Activated T-helper 1 cell treated with anti-CD3 and anti-CD28 coated beads, Interleukin-12 subunit alpha, Interleukin-12 subunit beta, Interleukin-2, Interleukin-4 antibody, amounts not matched to agents 30 ng/mL and 10 ng/mL and 1 ng/mL, durations not matched to agents 14 hours and 24 hours and 36 hours (primary cell): Measurements from ENCODE around the gene FBXW9. TPM values are rescaled to one million over a fixed set of nuclear protein-coding genes. Genes with fewer than 3 reads are reported as not detected.
A peak's percentile ranks its signal among the peaks of the same experiment; 100 is the strongest.
"Not testable (repeated sequence)": the region's sequence is repeated elsewhere in the genome, so short reads cannot be mapped to it uniquely, and the experiment has no call there.

Source experiments
- DNase-seq: peaks from one replicate; pipeline ENCODE4 v3.0.0; 2021; ENCODE audit warnings: low spot score
- H3K27ac Mint-ChIP-seq: one replicate; pipeline ENCODE4 v1.8.0; 2021; ENCODE audit warnings: mild to moderate bottlenecking, mixed read lengths
- H3K27me3 Mint-ChIP-seq: one replicate; pipeline ENCODE4 v1.8.0; 2022; ENCODE audit warnings: mild to moderate bottlenecking, moderate library complexity, mixed read lengths; ENCODE audit not compliant: insufficient read depth
- H3K36me3 Mint-ChIP-seq: one replicate; pipeline ENCODE4 v1.8.0; 2021; ENCODE audit warnings: low read depth, mixed read lengths
- H3K4me1 Mint-ChIP-seq: one replicate; pipeline ENCODE4 v1.8.0; 2021; ENCODE audit warnings: low read depth, mixed read lengths
- H3K4me3 Mint-ChIP-seq: one replicate; pipeline ENCODE4 v1.8.0; 2021; ENCODE audit warnings: mild to moderate bottlenecking, moderate library complexity, mixed read lengths
- H3K9me3 Mint-ChIP-seq: one replicate; pipeline ENCODE4 v1.8.0; 2021; ENCODE audit warnings: mixed read lengths
- intact Hi-C: fragments of 100-400 bp; cut with micrococcal nuclease; formaldehyde crosslinking; loops from one replicate; pipeline ENCODE4 v1.15.1; 2024
- total RNA-seq: library from RNA; stranded (reverse); gene quantifications from 2 replicates; pipeline ENCODE4 v1.2.3, GENCODE V29; 2022

FBXW9 gene
- 11.8 and 12.2 TPM in 2 replicates for total RNA-seq

DNA sequence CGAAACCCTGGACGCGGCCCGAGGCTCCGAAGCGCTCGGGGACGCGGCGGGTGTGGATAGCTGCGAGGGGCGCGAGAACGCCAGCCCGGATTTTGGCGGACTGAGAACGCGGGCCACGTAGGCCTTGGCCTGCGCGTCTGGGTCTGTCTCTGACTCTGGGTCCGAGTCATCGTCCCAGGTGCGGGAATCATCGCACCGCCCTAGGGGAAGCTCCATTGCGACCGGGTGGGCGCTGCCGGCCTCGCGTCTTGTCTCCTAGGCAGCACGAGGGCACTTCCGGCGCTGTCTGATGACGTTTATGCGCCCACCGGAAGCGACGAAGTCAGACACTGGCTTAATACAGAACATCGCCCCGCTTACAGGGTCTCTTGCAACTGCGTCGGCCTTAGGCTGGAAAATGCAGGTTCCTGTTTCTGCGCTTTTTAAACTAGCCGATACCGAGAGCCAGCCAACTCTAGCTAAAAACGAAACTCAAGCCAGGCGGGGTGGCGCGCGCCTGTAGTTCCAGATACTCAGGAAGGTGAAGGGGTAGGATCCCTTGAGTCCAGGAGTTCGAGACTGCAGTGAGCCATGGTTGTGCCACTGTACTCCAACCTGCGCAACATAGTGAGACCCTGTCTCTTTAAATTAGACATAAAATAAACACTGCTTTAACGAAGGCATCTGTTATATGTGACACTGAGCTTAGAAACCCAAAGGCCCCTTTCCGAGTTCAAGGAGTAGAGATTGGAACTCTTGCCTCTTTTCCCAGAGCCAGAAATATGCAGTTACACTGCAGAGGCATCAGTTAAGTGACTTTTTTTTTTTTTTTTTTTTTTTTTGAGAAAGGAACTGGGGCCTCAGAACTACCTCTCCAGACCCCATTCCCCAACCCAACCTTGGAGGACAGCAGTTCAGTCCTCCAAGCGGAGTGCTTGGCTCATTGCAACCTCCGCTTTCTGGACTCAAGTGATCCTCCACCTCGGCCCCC lies at the start of gene FBXW9:
Gene FBXW9 (minus strand): TSS at position 266 of the 970 bp plus-strand sequence. CDS start 50 bp downstream, at position 216.
- DNase-seq, result peak; percentile 94
- peak within 1 kb of the TSS; percentile 93 for H3K27ac Mint-ChIP-seq
- no peaks in the 10 kb centered on the region for H3K9me3 Mint-ChIP-seq
- H3K4me1 Mint-ChIP-seq, result peaks cover 11% of the 10 kb centered on the region
- no peaks in the 10 kb centered on the region for H3K27me3 Mint-ChIP-seq
- peaks cover 19% of the 10 kb centered on the region for H3K36me3 Mint-ChIP-seq
- H3K4me3 Mint-ChIP-seq, result peak within 1 kb of the TSS; percentile 89
- intact Hi-C loops, result loop anchor here (1.0 kb wide), 7 partner anchors 15 to 1191 kb away; partner anchors contain the start of genes DHPS, GET3, RNASEH2A and ZNF653

DNA sequence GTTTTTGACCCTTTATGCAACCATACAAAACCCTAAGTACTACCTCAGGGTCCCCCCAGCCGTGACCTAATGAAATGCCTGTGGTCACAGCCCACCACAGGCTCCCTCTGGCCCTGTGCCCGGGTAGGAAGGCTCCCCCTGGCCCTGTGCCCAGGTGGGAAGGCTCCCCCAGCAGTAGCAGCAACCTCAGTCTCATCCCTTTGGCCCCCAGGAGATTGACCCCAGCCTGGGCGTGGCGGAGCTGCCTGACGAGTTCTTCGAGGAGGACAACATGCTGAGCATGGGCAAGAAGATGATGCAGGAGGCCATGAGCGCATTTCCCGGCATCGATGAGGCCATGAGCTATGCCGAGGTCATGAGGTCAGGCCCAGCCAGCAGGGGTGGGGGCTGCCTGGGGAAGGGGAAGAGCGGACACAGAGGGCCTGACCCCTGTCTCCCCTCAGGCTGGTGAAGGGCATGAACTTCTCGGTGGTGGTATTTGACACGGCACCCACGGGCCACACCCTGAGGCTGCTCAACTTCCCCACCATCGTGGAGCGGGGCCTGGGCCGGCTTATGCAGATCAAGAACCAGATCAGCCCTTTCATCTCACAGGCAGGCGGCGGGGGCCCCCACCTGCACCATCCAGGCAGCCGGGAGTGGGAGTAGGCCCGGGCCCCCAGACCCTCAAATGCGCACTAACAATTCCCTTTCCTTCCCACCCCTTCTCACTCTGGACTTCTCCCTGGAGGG lies 48.9 kb upstream of the FBXW9 start:
- Mint-ChIP-seq H3K27me3 (no peaks in the 10 kb centered on the region), H3K9me3 (peaks cover 6% of the 10 kb centered on the region), H3K4me1 (no peaks in the 10 kb centered on the region), H3K27ac (no peak overlapping the region), H3K4me3 (no peak overlapping the region), H3K36me3 (peaks cover 29% of the 10 kb centered on the region)
- intact Hi-C loops, result no loop called here
- no peak for DNase-seq

DNA sequence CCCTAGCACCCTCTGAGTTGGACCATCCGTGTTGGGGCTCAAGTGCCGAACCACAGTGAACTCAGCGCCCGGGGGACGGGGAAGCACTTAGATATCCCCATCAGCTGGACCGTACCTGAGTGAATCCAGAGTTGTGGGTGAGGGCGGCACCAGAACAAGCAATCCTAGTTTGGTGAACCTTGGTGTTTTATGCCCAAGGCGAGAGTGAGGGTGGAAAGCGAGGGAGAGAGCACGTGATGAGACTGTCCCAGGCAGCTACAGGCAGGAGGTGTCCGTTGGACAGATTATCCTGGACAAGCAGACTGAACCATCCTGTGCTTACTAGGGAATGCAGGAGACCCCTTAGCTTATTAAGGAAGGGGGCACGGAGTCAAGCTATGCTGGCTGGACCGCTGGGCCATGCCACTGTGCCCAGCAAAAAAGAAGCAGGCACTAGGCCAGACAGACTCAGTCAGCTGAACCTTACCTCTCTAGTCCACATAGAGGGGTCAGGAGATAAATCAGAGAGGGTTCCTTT lies 41.5 kb upstream of the FBXW9 start:
- H3K4me3 Mint-ChIP-seq, result peak overlapping the region; percentile 99
- H3K4me1 Mint-ChIP-seq, result peaks cover 23% of the 10 kb centered on the region
- peaks cover 17% of the 10 kb centered on the region for H3K36me3 Mint-ChIP-seq
- intact Hi-C loops, result loop anchor here (1.0 to 10.0 kb wide), 9 partner anchors 16 to 1643 kb away; partner anchors contain the start of genes CALR, DHPS, FBXW9 and GCDH
- H3K27ac Mint-ChIP-seq, result peak overlapping the region; percentile 29
- no peaks in the 10 kb centered on the region for H3K27me3 Mint-ChIP-seq
- no peaks in the 10 kb centered on the region for H3K9me3 Mint-ChIP-seq
- DNase-seq, result no peak

DNA sequence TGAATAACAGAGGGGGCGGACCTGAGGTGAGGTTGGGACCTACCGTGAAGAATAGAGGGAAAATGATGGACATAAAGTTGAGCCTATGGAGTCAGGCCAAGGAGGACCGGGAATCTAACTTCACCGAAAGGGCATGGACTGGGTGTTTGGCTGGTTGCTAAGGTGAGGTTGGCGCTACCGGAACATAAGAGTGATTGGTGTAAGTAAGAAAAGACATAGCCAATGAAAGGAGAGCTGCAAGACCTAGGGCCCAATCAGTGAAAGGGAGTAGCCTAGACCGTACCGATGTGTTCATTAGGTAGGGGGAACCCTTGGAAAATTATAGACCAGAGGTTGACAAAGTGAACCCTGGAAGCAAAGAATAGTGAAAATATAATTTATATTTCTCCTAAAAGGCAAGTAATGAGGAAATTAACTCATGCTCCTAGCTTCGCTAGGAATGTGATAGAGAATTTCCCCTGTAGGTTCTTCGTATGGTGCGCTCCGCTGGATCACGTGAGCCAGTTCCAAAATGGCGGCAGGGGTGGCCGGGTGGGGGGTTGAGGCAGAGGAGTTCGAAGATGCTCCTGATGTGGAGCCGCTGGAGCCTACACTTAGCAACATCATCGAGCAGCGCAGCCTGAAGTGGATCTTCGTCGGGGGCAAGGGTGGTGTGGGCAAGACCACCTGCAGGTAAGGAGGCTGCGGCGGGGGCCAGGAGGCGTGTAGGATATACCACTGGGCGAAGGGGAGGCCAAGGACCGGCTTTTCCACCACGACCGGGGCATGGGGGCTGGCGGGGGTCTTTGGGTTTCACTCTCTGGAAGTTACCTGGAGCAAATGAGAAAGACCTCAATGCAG lies 40.8 kb upstream of the FBXW9 start, which contains the start of gene GET3:
Gene GET3 (plus strand): TSS at position 503 of the 840 bp plus-strand sequence. CDS start 9 bp downstream, at position 512.
- Mint-ChIP-seq H3K27me3 (no peaks in the 10 kb centered on the region), H3K36me3 (peaks cover 18% of the 10 kb centered on the region), H3K9me3 (no peaks in the 10 kb centered on the region), H3K4me3 (peak within 1 kb of the TSS; percentile 99), H3K27ac (peak within 1 kb of the TSS; percentile 83), H3K4me1 (peaks cover 28% of the 10 kb centered on the region)
- intact Hi-C loops, result loop anchor here (1.0 to 10.0 kb wide), 9 partner anchors 15 to 1642 kb away; partner anchors contain the start of genes CALR, DHPS, FBXW9 and GCDH
- DNase-seq, result peak; percentile 75

DNA sequence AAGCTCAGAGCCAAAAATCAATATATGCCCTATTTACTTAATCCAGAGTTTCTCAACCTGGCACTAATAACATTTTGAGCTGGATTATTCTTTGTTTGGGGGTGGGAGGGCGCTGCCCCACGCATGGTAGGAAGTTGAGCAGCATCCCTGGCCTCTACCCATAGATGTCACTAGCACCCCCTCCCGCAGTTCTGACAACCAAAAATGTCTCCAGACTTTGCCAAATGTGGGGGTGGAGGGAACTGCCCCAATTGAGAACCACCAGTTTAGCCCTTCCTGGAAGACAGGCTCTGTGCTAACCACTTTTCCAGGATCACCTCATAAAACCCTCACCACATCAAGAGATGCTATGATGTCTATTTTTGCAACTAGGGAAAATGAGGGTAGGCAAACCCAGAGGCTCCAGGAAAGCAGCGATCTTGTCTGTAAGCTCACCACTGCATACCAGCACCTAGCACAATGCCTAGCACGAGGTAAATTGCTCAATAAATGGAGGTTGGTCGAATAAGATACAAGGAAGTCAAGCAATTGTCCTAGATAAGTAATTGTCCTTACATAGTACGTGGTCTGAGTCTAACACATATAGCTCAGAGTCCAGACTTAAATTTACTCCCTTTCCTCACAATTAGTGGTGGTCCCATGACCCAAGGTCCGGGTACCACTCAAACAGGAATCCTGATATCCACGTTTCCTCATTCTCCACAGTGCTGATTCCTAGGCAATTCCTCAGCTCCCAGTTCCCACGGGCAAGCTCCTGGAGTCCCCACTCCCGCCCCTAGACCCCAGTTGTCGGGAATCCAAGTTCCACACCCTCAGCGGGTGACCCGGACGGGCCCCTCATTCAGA lies 37.2 kb upstream of the FBXW9 start:
- Mint-ChIP-seq H3K4me1 (peaks cover 38% of the 10 kb centered on the region), H3K9me3 (no peaks in the 10 kb centered on the region), H3K27ac (peak overlapping the region; percentile 98), H3K36me3 (peaks cover 28% of the 10 kb centered on the region), H3K27me3 (no peaks in the 10 kb centered on the region), H3K4me3 (peak overlapping the region; percentile 99)
- DNase-seq, result peak; percentile 52
- intact Hi-C loops, result loop anchor here (1.0 to 10.0 kb wide), 7 partner anchors 10 to 1639 kb away; partner anchors contain the start of genes FARSA, FBXW9, NACC1 and TNPO2

DNA sequence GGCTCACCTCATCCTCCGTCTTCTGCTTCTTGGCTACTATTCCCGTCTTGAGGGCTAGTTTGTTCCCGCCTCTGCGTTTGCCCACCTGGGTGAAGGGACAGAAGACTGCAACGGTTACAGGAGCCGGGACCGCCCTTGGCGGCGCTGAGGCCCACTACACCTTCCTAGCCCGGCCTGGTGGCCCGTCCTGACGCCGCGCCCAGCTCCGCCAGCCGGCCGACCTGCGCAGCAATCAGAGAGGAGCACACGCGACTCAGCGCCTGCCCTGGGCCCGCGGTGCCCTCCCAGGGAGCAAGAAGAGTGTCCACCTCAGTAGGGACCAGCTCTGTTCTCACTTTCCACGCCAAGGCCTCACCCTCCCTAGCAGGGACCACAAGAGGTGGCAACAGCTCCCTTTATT lies 34.9 kb upstream of the FBXW9 start:
- Mint-ChIP-seq H3K27ac (no peak overlapping the region), H3K4me1 (peaks cover 33% of the 10 kb centered on the region), H3K36me3 (peaks cover 39% of the 10 kb centered on the region), H3K4me3 (no peak overlapping the region), H3K27me3 (no peaks in the 10 kb centered on the region), H3K9me3 (no peaks in the 10 kb centered on the region)
- intact Hi-C loops, result loop anchor here (10.0 kb wide), 2 partner anchors 383 to 1637 kb away; partner anchors contain the start of genes NACC1 and TRMT1
- DNase-seq, result no peak

DNA sequence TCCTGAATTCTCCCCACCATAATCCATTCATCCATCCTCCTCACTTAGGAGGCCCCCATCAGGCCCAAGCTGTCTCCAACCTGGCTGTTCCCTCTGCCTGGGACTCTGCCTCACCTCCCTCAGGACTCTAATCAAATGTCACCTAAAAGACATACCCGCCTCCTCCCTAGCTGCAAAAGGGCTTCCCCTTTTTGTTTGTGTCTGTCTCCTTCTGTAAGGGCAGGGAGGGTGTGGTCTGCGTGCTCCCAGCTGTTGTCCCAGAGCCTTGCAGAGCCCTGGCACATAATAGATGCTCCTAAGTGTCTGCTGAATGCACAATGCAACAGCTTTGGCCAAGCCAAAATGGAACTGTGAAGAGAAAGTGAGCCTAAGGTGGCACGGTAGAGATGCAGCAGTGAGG lies 33.6 kb upstream of the FBXW9 start:
- no peak for DNase-seq
- Mint-ChIP-seq H3K36me3 (peaks cover 39% of the 10 kb centered on the region), H3K4me1 (peaks cover 34% of the 10 kb centered on the region), H3K27ac (no peak overlapping the region), H3K4me3 (peak overlapping the region; percentile 25), H3K9me3 (no peaks in the 10 kb centered on the region), H3K27me3 (no peaks in the 10 kb centered on the region)
- intact Hi-C loops, result loop anchor here (10.0 kb wide), 2 partner anchors 385 to 1635 kb away; partner anchors contain the start of genes NACC1 and TRMT1

DNA sequence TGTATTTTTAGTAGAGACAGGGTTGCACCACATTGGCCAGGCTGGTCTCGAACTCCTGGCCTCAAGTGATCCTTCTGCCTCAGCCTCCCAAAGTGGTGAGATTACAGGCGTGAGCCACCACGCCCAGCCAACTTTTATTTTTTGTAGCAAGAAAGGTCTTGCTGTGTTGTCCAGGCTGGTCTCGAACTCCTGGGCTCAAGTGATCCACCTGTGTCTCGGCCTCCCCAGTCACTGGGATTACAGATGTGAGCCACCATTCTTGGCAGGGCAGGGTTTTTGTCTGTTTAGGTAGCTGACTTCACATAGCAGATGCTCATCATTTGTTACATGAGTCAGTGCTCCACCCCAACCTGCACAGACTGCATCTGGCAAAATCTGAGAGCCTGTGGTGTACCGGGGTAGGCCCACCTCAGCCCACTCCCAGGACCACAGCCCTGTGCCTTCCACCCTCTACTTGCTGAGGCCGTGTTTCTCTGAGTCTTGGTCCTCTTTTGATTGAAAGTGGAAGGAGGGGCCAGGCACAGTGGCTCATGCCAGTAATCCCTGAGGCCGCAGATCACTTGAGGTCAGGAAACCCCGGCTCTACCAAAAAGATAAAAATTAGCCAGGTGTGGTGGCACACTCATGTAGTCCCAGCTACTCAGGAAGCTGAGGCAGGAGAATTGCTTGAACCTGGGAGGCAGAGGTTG lies 31.5 kb upstream of the FBXW9 start:
- H3K36me3 Mint-ChIP-seq, result peaks cover 38% of the 10 kb centered on the region

DNA sequence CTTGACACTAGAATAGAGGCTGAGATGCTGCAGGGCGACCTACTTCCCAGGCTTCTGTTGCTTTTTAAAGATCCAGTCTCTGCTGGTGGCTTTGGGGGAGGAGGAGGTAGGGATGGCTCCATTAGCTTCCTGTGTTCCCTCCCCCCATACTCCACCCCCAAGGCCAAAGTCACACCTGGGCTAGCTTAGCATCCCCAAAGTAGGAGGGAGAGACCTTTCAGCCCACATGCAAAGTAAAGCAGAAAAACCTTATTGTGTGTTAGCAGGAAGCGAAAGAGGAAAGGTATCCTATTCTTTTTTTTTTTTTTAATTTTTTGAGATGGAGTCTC lies 30.5 kb upstream of the FBXW9 start:
- no peak for DNase-seq
- Mint-ChIP-seq H3K9me3 (no peaks in the 10 kb centered on the region), H3K4me3 (no peak overlapping the region), H3K36me3 (peaks cover 39% of the 10 kb centered on the region), H3K27ac (no peak overlapping the region), H3K4me1 (peaks cover 37% of the 10 kb centered on the region), H3K27me3 (no peaks in the 10 kb centered on the region)
- intact Hi-C loops, result no loop called here

More for the DNA sequence above, 31.5 kb upstream of the FBXW9 start:
- DNase-seq, result no peak
- Mint-ChIP-seq H3K27me3 (no peaks in the 10 kb centered on the region), H3K4me3 (no peak overlapping the region), H3K9me3 (no peaks in the 10 kb centered on the region), H3K27ac (no peak overlapping the region), H3K4me1 (peaks cover 40% of the 10 kb centered on the region)
- intact Hi-C loops, result no loop called here

DNA sequence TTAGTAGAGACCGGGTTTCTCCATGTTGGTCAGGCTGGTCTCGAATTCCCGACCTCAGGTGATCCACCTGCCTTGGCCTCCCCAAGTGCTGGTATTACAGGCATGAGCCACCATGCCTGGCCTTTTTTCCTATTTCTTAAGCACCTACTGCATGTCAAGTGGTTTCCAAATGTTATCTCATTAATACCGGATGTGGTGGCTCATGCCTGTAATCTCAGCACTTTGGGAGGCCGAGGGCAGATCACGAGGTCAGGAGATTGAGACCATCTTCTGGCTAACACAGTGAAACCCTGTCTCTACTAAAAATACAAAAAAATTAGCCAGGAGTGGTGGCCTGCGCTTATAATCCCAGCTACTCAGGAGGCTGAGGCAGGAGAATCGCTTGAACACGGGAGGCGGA lies 29.2 kb upstream of the FBXW9 start:
- intact Hi-C loops, DNase-seq, H3K9me3 Mint-ChIP-seq, H3K4me3 Mint-ChIP-seq, H3K27me3 Mint-ChIP-seq, H3K27ac Mint-ChIP-seq: not testable (repeated sequence)
- Mint-ChIP-seq H3K4me1 (peaks cover 43% of the 10 kb centered on the region), H3K36me3 (peaks cover 46% of the 10 kb centered on the region)
